ENCODE measurements around the gene PTPRN2.

PTPRN2 gene

GRCh38 chr7:157809863-157810851, 777.5 kb downstream of the PTPRN2 start:
- DNase-seq, result no peak

GRCh38 chr7:157809154-157809862, 778.3 kb downstream of the PTPRN2 start:
- no peak for DNase-seq

GRCh38 chr7:157808042-157808441, 779.6 kb downstream of the PTPRN2 start:
- no peak for DNase-seq

- no peak for DNase-seq
Measured at GRCh38 chr7:157807510-157807909, 780.1 kb downstream of the PTPRN2 start.

GRCh38 chr7:157806711-157807110, 780.9 kb downstream of the PTPRN2 start:
- no peak for DNase-seq

- no peak for DNase-seq
Measured at GRCh38 chr7:157805713-157806112, 781.9 kb downstream of the PTPRN2 start.

- no peak for DNase-seq
Measured at GRCh38 chr7:157803906-157804305, 783.7 kb downstream of the PTPRN2 start.

GRCh38 chr7:157801971-157802675, 785.5 kb downstream of the PTPRN2 start:
- no peak for DNase-seq

- DNase-seq, result no peak
Measured at GRCh38 chr7:157801113-157801512, 786.5 kb downstream of the PTPRN2 start.

- no peak for DNase-seq
Measured at GRCh38 chr7:157800281-157800680, 787.3 kb downstream of the PTPRN2 start.

GRCh38 chr7:157799076-157799685, 788.4 kb downstream of the PTPRN2 start:
- DNase-seq, result no peak

- DNase-seq, result no peak
Measured at GRCh38 chr7:157797361-157797760, 790.3 kb downstream of the PTPRN2 start.

GRCh38 chr7:157796846-157797245, 790.8 kb downstream of the PTPRN2 start:
- no peak for DNase-seq

GRCh38 chr7:157795643-157796042, 792.0 kb downstream of the PTPRN2 start:
- no peak for DNase-seq

GRCh38 chr7:157795199-157795598, 792.4 kb downstream of the PTPRN2 start:
- no peak for DNase-seq

GRCh38 chr7:157794746-157795065, 792.9 kb downstream of the PTPRN2 start:
- DNase-seq, result no peak

- no peak for DNase-seq
Measured at GRCh38 chr7:157793973-157794745, 793.5 kb downstream of the PTPRN2 start.

- no peak for DNase-seq
Measured at GRCh38 chr7:157793087-157793353, 794.6 kb downstream of the PTPRN2 start.

GRCh38 chr7:157792241-157793086, 795.2 kb downstream of the PTPRN2 start:
- no peak for DNase-seq

- DNase-seq, result no peak
Measured at GRCh38 chr7:157791666-157792065, 796.0 kb downstream of the PTPRN2 start.

- DNase-seq, result no peak
Measured at GRCh38 chr7:157791261-157791660, 796.4 kb downstream of the PTPRN2 start.

GRCh38 chr7:157789942-157790341, 797.7 kb downstream of the PTPRN2 start:
- DNase-seq, result no peak
